Hindlimb muscle (tissue), 1 donor: ENCODE data around the gene LAYN. TPM values are rescaled to one million over a fixed set of nuclear protein-coding genes. Genes with fewer than 3 reads are reported as not detected.

Experiments used
- DNase-seq: peaks from one replicate; pipeline ENCODE4 v3.0.0-alpha.2; 2013
- polyA plus RNA-seq: library from polyadenylated mRNA; unstranded; fragments of 120-200 nt; gene quantifications from one replicate; pipeline ENCODE4 v1.2.1, GENCODE V29; 2013; ENCODE audit not compliant: insufficient read length

LAYN gene
- polyA plus RNA-seq, 1 donor, result 4.2 TPM

DNA sequence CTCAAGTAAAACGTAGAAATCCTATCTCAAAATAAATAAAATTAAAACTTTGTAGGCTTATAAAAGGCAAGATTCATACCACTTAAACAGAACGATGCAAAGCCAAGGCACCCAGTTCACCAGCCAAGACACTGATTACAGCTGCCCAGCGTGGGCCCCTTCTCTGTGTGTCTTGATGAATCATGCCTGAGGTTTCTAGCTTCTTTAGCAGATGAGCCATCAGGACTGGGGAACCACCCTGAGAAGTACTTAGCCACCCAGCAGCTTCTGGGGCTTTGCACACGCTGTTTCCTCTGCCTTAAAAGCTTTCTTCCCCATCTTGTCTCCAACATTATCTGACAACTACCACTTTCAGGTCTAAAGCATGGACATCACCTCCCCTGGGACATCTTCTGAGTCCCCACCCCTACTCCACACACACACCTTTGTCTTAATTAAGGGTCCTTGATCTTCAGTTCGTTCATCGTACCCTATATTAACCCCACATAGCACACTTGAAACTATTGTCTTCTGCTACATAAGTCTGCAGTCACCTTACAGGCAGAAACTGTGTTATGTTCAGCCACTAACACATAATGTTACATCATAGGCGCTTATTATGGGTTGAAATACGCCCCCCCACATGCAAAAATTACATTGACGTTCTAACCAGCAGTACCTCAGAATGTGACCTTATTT, 8.7 kb upstream of the LAYN start:
- DNase-seq, result no peak

- no peak for DNase-seq
These were observed 8.2 kb upstream of the LAYN start for GRCh38 chr11:111532365-111532709.

- no peak for DNase-seq
These were observed 5.2 kb upstream of the LAYN start for GRCh38 chr11:111535281-111535680.

DNA sequence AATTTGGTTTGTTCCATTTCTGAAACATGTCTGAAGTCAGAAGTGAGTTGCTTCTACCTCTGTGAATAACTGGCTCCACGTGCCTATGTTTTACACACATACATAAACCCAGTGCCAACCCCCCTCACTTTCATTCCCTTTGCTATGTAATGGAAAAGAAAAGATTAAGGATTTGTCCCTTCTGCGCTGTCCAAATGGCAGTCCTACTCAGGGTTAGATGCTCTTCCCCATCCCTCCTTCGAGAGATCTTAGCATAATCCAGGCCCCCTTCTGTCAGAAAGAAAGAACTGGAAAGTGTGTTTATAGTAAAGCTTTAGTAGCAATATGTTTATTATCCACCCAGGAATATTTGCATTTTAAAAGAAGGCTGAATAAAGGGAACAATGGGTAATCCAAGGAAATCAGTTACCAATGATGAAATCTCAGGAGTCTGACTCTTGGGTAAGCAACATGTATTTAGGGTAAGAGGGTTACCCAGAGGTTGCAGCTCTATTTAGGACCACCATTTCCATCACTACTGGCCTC, 3.1 kb upstream of the LAYN start:
- no peak for DNase-seq

GRCh38 chr11:111538407-111539114, 2.0 kb upstream of the LAYN start:
- no peak for DNase-seq

DNA sequence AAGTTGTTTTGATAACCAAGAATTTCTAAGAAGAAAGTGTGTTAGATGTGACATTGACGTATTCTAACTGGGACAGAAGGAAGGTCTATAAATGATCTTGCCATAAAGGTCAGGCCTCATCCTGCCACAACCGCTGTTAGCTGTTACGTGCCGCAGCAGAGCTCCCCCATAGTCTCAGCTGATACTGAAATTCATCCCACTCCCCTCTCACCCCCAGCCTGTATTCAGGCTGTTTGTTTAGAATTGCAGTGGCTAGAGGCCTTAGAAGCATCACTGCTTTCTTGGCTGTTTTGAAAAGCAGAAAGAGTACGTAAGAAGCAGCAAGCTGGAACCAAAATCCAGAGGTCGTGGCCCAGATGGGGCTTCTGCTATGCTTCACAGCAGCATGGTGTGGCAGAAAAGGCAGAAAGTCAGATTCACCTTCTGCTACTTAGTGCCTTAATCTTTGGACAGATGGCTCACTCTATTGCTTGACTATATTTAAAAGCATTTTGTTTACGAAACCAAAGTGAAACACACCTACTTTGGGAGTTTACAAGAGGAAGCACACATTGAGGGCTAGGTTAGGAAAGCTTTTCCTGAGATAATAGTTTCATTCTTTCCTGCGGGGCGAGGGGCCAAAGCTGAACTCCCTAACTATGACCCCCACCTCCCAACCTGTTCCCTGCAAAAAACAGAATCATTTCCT, 950 bp upstream of the LAYN start:
- DNase-seq, result no peak

DNA sequence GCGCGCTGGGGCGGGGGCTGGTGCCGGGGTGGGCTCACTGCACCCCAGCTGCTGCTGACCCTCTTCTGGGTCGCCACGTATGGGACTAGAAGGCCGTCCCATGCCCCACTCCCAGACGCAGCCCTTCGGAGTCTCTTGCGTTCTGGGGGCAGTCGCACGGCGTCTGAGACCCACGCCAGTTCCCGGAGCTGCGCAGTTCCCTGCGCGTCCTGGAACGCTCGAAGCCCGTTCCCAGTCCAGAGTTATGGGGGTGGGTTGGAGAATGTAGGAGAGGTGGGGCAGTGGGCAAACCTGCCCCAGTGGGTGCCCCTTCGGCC, 375 bp downstream of the LAYN start:
- DNase-seq, result peak; percentile 36

DNA sequence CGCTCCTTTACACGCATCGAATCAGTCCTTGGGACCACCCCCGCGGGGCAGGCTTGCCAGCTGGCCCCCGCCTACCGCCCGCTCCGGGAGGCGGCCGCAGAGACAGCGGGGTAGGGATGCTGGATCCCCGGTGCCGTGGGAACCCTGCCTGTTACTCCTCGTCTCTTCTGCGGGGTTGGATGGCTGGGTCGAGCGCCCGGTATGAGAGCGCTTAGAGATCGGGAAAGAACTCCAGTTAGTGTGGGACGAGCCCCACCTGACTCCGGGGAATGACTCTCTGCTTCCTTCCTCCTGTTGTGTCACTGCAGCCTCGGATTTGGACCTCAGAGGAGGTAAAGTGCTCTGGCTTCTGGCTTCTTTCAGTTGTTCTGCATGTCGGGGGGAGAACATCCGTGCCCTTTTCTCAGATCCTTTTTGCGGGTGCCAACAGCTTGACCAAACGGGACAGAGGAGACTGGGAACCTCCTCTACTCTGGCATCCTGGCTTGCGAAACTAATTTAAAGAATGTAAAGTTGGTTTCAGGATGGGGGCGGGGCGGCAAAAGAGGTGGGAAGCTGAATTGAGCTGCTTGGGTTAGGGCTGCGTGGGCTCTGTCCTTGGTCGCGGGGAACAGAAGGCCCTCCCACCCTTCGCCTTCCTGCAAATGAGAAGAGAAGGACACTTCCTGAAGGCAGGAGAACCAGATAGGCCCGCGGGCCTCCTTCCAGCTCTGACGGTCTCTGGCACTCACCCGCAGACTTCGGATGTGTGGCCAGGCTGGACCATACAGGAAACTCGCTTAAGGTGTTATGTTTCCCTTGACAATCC, 938 bp downstream of the LAYN start:
- DNase-seq, result peak; percentile 58

DNA sequence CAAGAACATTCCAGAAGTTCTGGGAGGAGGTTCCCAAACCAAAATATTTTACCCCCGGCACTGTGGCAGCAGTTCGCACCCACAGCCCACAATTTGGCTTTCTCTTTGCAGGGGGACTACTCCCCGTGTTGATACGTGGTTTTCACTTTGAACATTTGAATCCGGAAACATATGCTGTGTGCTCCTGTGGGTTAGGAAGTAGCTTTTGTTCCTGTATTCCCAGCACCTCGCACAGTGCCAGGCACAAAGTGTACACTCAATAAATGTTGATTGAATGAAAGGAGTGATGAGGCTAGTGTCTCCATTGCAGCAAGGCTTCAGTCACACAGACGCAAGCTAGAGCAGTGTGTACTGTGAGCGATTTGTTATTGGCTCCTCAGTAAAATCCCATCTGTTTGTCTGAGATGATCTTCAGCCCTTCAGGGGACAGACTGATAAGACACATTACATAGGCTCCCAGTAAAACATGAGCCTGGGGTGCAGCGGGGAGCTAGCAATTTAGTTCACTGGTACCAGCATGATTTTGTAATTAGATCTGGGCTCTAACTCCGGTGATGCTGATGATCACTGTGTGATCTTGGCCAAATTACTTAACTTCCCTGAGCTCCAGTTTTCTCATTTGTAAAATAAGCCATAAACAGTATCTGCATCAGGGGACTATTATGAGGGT, 2.2 kb downstream of the LAYN start:
- no peak for DNase-seq

GRCh38 chr11:111548525-111548924, 8.0 kb downstream of the LAYN start:
- no peak for DNase-seq

GRCh38 chr11:111549196-111549868, 8.8 kb downstream of the LAYN start:
- no peak for DNase-seq

DNA sequence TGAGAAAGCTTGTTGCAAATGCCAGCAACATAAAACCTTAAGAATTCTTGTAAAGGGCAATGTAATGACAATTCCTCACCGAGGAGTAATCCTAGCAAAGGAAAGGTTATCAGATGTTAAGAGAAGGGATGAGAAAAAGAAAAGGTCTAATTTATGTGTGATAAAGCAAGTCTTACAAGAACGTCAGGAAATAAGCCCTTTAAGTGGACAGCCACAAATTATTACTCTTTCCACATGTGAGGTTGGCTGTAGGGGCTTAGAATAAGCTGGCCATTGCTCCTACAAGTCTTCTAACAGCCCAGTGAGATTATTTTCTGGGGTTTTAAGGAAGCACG, 9.3 kb downstream of the LAYN start:
- no peak for DNase-seq

DNA sequence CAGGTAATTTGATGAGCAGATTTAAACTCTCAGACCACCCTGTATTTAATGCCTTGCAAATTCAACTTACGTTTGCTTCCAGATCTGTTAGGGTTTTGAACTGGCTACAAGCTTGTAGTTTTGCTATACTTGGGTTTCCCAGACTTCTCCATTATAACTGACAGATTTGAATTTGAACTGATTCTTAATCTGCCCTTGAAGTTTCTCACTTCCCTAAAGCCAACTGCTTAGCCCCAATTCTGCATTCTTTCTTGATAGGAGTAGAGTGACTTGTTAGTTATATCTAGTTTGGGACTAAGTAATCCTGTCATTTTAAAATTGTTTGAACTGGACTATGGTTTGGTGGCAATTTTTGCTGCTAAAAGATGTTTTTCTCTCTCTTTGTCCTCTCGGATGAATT, 9.7 kb downstream of the LAYN start:
- DNase-seq, result no peak

DNA sequence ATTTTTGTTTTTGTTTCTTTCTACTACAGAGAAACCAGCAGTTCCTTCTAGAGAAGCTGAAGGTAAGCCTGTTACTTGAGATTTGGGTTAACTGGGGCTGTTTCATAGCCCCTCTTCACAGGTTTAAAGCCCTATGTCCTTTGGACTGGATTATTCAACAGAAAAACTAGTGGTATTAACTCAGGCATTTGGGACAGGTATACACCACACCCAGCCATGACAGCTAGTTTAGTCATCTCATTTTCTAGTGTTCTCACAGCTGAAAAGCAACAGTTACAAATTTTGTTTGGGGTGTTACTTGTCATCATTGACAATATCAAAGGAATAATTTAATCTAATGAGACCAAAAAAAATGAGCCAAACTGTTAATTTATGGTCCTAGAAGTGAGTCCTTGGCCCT, 14.0 kb downstream of the LAYN start:
- no peak for DNase-seq

GRCh38 chr11:111555255-111555654, 14.7 kb downstream of the LAYN start:
- DNase-seq, result no peak

GRCh38 chr11:111557425-111558111, 17.0 kb downstream of the LAYN start:
- DNase-seq, result no peak

GRCh38 chr11:111559800-111560464, 19.4 kb downstream of the LAYN start:
- DNase-seq, result no peak

DNA sequence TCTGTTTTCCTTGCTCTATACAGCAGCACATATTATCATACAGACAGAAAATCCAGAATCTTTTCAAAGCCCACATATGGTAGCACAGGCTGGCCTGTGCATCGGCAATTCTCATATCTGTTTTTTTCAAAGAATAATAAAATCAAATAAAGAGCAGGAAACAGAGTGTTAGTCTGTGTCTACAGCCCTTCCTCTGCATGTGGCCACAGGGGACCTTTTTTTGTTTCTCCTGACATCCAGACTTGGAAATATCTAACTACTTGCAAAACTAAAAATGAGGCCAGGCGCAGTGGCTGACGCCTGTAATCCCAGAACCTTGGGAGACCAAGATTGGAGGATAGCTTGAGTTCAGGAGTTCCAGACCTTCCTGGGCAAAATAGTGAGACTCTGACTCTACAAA, 20.3 kb downstream of the LAYN start:
- DNase-seq, result no peak

DNA sequence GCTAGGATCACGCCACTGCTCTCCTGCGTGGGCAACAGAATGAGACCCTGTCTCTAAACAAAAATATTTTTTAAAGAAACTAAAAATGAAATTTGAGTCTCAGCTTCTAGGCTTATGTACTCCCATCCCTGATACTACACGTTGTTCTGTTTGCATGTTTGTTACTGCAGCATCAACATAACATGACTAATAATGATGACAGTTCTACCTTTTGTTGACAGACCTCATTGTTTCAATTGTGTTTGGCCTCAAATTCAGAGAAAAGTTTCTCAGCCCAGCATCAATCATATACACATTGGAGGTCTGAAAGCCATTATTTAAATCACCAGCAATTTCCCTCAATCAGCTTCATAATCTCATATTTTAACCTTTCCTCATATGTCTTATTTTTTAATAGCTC, 20.8 kb downstream of the LAYN start:
- no peak for DNase-seq

GRCh38 chr11:111561791-111562325, 21.3 kb downstream of the LAYN start:
- no peak for DNase-seq
